Gastroesophageal sphincter (tissue), 2 donors: ENCODE data around the gene PPP1R37.

Source experiments
- EP300 ChIP-seq: sonication (generic); formaldehyde crosslinking; IDR thresholded peaks from one replicate; pipeline ENCODE4 v1.6.1; 2017; ENCODE audit warnings: antibody characterized with exemption, mild to moderate bottlenecking
- POLR2A ChIP-seq, 2 donors: fragments of 450-650 bp; IDR thresholded peaks; one replicate each; pipeline ENCODE4 v1.6.1; 2017; ENCODE audit warnings: antibody characterized with exemption in 2 of 2, mild to moderate bottlenecking in 2 of 2, moderate library complexity in 1 of 2
- POLR2AphosphoS5 ChIP-seq: sonication (generic); formaldehyde crosslinking; IDR thresholded peaks from one replicate; pipeline ENCODE4 v1.6.1; 2017; ENCODE audit warnings: antibody characterized with exemption

DNA sequence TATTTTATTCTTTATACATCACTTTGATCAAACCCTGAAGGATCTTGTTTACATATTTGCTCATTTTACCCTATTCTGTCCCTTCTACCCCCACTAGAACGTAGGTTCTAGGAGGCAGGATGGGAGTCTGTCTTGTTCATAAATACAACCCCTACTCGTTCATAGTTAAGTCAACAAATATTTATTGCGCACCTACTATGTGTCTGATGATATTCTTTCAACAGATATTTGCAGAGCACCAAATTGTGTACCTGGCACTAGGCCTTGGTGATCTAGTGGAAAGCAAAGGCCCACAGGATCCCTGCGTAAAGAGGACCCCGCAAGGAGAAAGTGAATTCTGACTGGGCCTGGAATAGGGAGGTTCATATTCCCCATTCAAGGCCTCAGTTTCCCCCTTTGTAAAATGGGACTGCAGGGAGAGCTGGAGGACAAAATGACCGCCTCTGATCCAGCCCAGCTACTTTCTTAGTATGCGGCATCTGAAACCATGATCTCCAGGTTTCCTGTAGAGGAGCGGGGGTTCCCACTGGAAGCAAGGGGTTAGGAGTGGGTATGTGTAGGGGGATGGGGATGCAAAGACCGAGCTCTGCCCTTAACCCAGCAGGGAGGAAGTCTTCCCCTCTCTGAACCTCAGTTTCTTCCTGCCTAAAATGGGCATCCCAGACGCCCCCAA, 14.5 kb upstream of the PPP1R37 start:
- TF ChIP-seq POLR2AphosphoS5 (no peak), EP300 (no peak), POLR2A (IDR thresholded peaks at IDR 0.05) (no peak)
